ENCODE measurements around the gene ARHGEF35. TPM values are rescaled to one million over a fixed set of nuclear protein-coding genes. Genes with fewer than 3 reads are reported as not detected.
A peak's percentile ranks its signal among the peaks of the same experiment; 100 is the strongest.
"Not testable (repeated sequence)": the region's sequence is repeated elsewhere in the genome, so short reads cannot be mapped to it uniquely, and the experiment has no call there.

The ARHGEF35 gene
- total RNA-seq, 1 experiment from 2014 or later = 1.3 TPM

DNA sequence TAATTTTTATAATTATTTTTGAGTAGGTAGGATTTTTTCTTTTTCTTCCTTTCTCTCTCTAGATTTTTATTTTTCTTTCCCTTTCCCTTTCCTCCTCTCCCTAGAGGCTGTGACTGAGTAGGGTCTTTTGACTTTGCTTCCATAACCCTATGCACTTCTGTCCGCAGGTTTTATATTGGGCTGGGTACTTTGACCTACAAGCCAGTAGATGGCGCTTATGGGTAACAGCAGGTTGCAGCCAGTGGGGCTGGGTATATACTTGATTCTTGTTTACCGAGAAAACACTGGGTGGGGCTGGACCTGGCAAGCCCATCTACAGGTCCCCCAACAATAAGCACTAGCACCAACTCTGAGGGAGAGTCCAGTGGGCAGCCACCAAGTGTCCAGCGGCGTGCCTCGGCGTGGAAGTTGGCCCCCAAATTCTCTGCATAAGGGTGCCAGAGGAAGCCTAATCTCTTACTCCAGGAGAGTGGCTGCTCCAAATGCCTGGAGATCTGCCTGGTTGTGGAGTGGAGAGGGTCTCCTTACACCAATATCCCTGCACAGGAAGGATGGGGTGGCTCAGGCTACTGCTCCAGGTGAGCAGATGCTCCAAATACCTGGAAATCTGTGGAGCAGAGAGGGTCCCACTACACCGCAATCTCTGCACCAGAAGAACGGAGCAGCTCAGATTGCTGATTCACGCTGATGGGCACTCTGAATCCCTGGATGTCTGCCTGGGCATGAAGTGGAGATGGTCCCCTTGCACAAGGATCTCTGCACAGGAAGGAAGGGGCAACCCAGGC lies 17.1 kb downstream of the ARHGEF35 start:
- DNase-seq (ENCODE audit: low read depth) = peak; percentile 16

DNA sequence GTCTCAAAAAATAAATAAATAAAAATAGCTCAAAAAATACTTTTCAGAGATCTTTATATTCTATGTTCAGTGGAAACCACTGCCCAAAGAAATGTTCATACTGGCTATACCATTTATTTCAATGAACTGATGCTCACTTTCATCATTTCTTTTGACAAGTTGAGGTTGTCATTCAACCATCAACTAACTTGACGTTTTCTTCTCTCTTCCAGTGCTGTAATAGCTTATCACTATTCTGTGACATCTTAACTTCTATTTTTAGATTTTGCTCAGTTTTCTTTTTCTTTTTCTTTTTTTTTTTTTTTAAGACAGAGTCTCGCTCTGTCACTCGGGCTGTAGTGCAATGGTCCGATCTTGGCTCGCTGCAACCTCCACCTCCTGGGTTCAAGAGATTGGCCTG lies 21.0 kb downstream of the ARHGEF35 start:
- DNase-seq (ENCODE audit: low read depth) = no peak

DNA sequence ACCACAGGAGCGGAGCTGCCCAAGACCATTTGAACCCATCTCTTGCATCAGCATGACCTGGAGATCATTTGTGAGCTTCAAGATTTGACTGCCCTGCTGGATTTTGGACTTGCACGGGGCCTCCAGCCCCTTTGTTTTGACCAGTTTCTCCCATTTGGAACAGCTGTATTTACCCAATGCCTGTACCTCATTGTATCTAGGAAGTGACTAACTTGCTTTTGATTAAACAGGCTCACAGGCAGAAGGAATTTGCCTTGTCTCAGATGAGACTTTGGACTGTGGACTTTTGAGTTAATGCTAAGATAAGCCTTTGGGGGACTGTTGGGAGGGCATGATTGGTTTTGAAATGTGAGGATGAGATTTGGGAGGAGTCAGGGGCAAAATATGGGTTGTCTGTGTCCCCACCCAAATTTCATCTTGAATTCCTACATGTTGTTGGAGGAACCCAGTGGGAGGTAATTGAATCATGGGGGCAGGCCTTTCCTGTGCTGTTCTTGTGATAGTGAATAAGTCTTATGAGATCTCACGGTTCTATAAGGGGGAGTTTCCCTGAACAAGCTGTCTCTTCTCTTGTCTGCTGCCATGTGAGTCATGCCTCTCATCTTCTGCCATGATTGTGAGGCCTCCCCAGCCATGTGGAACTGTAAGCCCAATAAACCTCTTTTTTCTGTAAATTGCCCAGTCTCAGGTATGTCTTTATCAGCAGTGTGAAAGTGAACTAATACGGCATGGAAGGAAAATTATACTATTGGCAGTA lies 23.9 kb downstream of the ARHGEF35 start:
- DNase-seq (ENCODE audit: low read depth) = not testable (repeated sequence)

DNA sequence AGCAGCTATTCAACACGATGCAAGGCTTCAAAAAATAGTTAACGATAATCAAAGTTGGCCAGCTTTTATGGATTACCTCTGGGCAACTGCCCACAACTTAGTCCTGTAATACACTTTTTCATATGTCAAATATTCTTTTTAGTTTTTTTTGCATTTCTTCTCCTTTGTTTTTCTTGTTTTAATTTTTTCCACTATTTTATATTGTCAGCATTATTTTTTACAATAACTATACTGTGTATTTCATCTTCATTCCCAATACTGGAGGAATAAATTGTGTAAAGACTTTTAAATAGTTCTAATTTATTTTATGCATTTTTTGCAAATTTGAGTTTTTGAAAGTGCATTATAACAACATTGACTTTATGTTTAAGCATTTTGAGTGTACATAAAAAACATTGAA lies 30.8 kb downstream of the ARHGEF35 start:
- DNase-seq (ENCODE audit: low read depth) = no peak

DNA sequence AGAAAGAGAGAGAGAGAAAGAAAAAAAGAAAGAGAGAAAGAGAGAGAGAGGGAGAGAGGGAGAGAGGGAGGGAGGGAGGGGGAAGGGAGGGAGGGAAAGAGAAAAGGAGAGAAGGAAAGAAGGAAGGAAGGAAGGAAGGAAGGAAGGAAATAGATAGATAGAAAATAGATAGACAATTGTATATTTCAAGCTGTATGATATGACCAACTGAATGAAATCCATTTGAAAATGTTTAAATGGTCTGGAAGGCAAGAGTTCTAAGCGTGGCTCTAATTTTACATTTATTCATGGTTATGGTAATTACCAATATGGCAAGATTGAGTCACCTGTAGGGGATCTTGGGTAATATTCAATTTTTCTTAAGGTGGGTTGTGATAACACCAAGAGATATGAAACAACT lies 36.8 kb downstream of the ARHGEF35 start:
- DNase-seq (ENCODE audit: low read depth) = no peak

DNA sequence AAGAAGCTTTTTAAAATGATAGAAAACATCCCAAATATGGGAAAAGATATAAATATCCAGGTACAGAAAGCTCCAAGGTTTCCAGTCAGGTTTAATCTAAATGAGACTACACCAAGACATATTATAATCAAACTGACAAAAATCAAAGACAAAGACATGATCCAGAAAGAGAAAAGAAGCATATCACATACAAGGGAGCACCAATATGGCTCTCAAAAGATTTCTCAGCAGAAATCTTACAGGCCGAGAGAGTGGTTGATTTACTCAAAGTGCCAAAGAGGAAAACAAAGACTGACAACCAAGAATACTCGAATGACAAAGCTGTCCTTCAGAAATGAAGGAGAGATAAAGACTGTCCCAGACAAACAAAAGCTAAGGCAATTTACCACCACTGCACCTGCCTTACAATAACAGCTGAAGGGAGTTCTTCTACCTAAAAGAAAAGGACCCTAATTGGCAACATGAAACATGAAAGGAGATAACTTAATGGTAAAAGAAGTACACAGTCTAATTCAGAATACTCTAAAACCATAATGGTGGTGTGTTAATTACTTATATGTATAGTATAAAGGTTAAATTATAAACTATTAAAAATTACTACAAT lies 47.3 kb downstream of the ARHGEF35 start:
- DNase-seq (ENCODE audit: low read depth) = no peak

DNA sequence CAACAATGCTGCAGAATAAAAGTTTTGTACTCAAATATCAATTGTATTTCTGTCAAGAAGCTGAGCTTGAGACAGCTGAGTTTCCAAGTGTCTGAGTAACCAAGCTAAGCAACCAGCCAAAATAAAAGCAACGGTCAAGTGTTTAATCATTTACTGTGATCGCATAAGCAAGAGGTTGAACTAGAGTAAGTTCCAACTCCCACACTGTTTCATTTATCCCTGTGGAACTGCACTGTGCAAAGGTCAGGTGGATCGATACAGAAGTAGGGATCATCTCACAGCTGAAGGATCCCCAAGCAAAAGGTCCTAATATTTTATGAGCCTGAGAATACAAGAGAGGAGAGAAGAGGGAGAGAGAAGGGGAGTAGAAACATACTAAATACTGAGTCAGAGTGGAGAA lies 51.2 kb downstream of the ARHGEF35 start:
- no peak for DNase-seq (ENCODE audit: low read depth)

DNA sequence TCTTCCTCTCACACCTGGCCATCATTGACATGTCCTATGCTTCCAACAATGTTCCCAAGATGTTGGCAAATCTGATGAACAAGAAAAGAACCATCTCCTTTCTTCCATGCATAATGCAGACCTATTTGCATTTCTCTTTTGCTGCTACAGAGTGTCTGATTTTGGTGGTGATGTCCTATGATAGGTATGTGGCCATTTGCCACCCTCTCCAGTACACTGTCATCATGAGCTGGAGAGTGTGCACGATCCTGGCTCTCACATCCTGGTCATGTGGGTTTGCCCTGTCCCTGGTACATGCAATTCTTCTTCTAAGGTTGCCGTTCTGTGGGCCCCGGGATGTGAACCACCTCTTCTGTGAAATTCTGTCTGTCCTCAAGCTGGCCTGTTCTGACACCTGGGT lies 53.4 kb downstream of the ARHGEF35 start:
- no peak for DNase-seq (ENCODE audit: low read depth)

DNA sequence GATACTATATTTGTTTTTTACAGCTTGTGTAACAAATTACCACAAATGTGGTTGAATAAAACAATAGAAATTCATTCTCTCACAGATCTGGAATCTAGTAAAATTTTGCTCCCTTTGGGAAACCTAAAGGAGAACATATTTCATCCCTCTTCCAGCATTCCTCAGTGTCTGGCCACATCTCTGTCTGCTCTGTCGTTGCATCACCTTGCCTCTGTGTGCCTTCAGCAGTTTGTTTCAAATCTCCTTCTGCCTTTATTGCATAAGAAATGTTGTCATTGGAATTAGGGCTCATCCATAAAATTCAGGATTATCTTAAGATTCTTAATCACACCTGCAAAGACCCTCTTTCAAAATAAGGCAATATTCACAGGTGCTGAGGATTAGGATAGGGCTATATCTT lies 58.1 kb downstream of the ARHGEF35 start:
- no peak for DNase-seq (ENCODE audit: low read depth)

Other genes with a start within 250 kb of the ARHGEF35 start
- gene OR2F1, start 241.0 kb downstream of the ARHGEF35 start, total RNA-seq (2014; rRNA removed; shearing (Covaris generic)) = not detected in 2 replicates
- gene OR6B1, start 195.5 kb downstream of the ARHGEF35 start, total RNA-seq (2014; rRNA removed; shearing (Covaris generic)) = not detected in 2 replicates
- gene OR2A5, start 146.9 kb downstream of the ARHGEF35 start, total RNA-seq (2014; rRNA removed; shearing (Covaris generic)) = not detected in 2 replicates
- gene OR2A25, start 126.0 kb downstream of the ARHGEF35 start, total RNA-seq (2014; rRNA removed; shearing (Covaris generic)) = not detected in 2 replicates
- not detected in 2 replicates for gene OR2A12, start 109.6 kb downstream of the ARHGEF35 start, total RNA-seq (2014; rRNA removed; shearing (Covaris generic))
- not detected in 2 replicates for gene OR2A2, start 86.2 kb downstream of the ARHGEF35 start, total RNA-seq (2014; rRNA removed; shearing (Covaris generic))
- not detected in 2 replicates for gene OR2A14, start 72.7 kb downstream of the ARHGEF35 start, total RNA-seq (2014; rRNA removed; shearing (Covaris generic))
- 0.29 and 0.60 TPM in 2 replicates for gene CTAGE4, start 12.4 kb downstream of the ARHGEF35 start, total RNA-seq (2014; rRNA removed; shearing (Covaris generic))
- gene OR2A42, start 43.8 kb upstream of the ARHGEF35 start, total RNA-seq (2014; rRNA removed; shearing (Covaris generic)) = 0.12 TPM in 1 of 2 replicates, not detected in the other
- 0.24 TPM in 1 of 2 replicates, not detected in the other for gene OR2A7, start 69.0 kb upstream of the ARHGEF35 start, total RNA-seq (2014; rRNA removed; shearing (Covaris generic))
- 0.39 TPM in 1 of 2 replicates, not detected in the other for gene CTAGE8, start 73.5 kb upstream of the ARHGEF35 start, total RNA-seq (2014; rRNA removed; shearing (Covaris generic))
- gene OR2A1, start 116.6 kb upstream of the ARHGEF35 start, total RNA-seq (2014; rRNA removed; shearing (Covaris generic)) = 0.20 and 1.7 TPM in 2 replicates
- 1.1 and 1.4 TPM in 2 replicates for gene ARHGEF5, start 159.6 kb upstream of the ARHGEF35 start, total RNA-seq (2014; rRNA removed; shearing (Covaris generic))
- gene NOBOX, start 207.9 kb upstream of the ARHGEF35 start, total RNA-seq (2014; rRNA removed; shearing (Covaris generic)) = not detected in 2 replicates